NCI-H774 (cell line): Measurements from ENCODE around the gene TNFRSF1B.

Experiments
- DNase-seq: peaks from one replicate; lab custom pipeline; 2025; lab: John Stamatoyannopoulos, UW

TNFRSF1B gene

GRCh38 chr1:12166834-12167492 lies at the start of gene TNFRSF1B:
Gene TNFRSF1B, plus strand, starts transcription at chr1:12166991. Its CDS starts 101 bp downstream, at chr1:12167092.
- DNase-seq: no peak

- DNase-seq: no peak
These were observed 45.4 kb upstream of the TNFRSF1B start for GRCh38 chr1:12121212-12122003.

GRCh38 chr1:12123172-12123571 lies 43.6 kb upstream of the TNFRSF1B start:
- no peak for DNase-seq

- no peak for DNase-seq
These were observed 41.9 kb upstream of the TNFRSF1B start for GRCh38 chr1:12124693-12125421.

GRCh38 chr1:12125422-12126355 lies 41.1 kb upstream of the TNFRSF1B start:
- no peak for DNase-seq

- DNase-seq: no peak
These were observed 40.0 kb upstream of the TNFRSF1B start for GRCh38 chr1:12126781-12127180.

- no peak for DNase-seq
These were observed 39.5 kb upstream of the TNFRSF1B start for GRCh38 chr1:12127206-12127810.

GRCh38 chr1:12128120-12128519 lies 38.7 kb upstream of the TNFRSF1B start:
- DNase-seq: no peak

- DNase-seq: no peak
These were observed 37.2 kb upstream of the TNFRSF1B start for GRCh38 chr1:12129624-12130023.

- no peak for DNase-seq
These were observed 36.2 kb upstream of the TNFRSF1B start for GRCh38 chr1:12130466-12131130.

- no peak for DNase-seq
These were observed 34.7 kb upstream of the TNFRSF1B start for GRCh38 chr1:12132078-12132477.

GRCh38 chr1:12134716-12135115 lies 32.1 kb upstream of the TNFRSF1B start:
- DNase-seq: no peak

- DNase-seq: no peak
These were observed 31.2 kb upstream of the TNFRSF1B start for GRCh38 chr1:12135612-12136011.

GRCh38 chr1:12136916-12137610 lies 29.7 kb upstream of the TNFRSF1B start:
- no peak for DNase-seq

- no peak for DNase-seq
These were observed 28.3 kb upstream of the TNFRSF1B start for GRCh38 chr1:12138196-12139168.

GRCh38 chr1:12140016-12140415 lies 26.8 kb upstream of the TNFRSF1B start:
- DNase-seq: no peak

- no peak for DNase-seq
These were observed 26.2 kb upstream of the TNFRSF1B start for GRCh38 chr1:12140515-12141162.

- DNase-seq: no peak
These were observed 25.5 kb upstream of the TNFRSF1B start for GRCh38 chr1:12141163-12141850.
